Glomerular visceral epithelial cell (primary cell): ENCODE results near the gene VPS51.
A peak's percentile ranks its signal among the peaks of the same experiment; 100 is the strongest.
"Not testable (repeated sequence)": the region's sequence is repeated elsewhere in the genome, so short reads cannot be mapped to it uniquely, and the experiment has no call there.

Source experiments
- DNase-seq: peaks from one replicate; pipeline ENCODE4 v3.0.0-alpha.2; 2016; ENCODE audit errors: extremely low spot score

Gene VPS51

GRCh38 chr11:65118891-65119669 is 23.1 kb downstream of the VPS51 start:
- not testable (repeated sequence) for DNase-seq

- DNase-seq: no peak
Observed at GRCh38 chr11:65119670-65119995, 23.6 kb downstream of the VPS51 start.

DNA sequence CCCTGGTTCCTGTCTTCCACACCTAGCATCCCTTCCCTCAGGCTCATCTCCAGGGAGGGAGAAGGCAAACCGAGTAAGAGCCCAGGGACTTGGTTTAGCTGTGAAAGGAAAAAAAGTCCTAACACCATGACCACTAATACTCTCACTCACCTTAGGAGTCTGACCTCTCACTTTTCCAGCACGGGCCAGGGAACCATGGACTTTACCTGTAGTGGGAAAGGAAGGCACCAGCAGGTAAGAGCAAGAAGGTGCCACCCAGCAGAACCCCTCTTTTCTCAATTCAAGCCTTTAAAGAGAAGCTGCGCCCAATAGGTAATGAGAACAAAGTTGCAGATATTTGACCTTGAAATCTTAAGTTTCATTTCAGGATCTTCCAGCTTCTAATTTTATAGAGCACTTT is 24.8 kb downstream of the VPS51 start:
- DNase-seq: no peak

- no peak for DNase-seq
Observed at GRCh38 chr11:65121447-65121864, 25.4 kb downstream of the VPS51 start.

DNA sequence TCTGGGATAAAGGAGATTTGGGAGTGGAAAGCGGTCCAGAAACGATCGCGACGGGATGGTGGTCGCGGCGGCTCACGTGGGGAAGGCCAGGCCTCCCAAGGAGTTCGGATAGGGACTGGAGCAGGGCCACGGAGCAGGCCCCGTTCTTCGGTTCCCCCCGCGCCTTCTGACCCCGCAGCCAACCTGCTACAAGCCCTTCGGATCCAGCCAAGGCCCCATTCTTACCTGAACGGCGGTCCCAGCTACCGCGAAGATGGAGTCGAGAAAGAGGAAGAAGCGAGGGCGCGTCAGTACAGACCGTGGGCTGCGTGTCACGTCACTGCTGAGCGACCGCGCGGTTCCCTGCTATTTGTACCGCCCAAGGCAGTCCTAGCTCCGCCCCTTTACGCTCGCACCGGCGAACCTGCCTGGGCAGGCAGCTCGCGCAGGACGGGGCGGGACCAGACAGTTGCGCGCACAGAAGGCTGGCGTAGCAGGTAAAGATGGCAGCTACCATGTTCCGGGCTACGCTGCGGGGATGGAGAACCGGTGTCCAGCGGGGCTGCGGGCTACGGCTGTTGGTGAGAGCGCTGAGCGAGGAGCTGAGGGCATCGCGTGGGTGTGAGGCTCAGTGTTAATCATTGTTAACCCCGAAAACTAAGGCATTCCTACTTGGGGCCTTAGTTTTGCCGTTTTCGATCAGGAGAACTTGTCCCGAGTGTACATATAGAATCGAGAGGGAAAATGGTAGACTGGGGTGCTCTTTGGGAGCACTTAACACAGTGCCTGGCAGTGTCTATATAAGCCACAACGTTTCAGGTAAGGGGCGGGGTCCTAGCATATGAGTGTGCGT is 26.1 kb downstream of the VPS51 start, which contains the start of the genes FAU and MRPL49:
TSS of gene FAU (minus strand) at position 270 of the 832 bp plus-strand sequence. CDS start 321 bp downstream, outside the sequence.
TSS of gene MRPL49 (plus strand) at position 457 of the 832 bp plus-strand sequence. CDS start at position 483, 26 bp downstream.
- peak; percentile 96 for DNase-seq

GRCh38 chr11:65124480-65125196 is 28.6 kb downstream of the VPS51 start:
- DNase-seq: no peak

DNA sequence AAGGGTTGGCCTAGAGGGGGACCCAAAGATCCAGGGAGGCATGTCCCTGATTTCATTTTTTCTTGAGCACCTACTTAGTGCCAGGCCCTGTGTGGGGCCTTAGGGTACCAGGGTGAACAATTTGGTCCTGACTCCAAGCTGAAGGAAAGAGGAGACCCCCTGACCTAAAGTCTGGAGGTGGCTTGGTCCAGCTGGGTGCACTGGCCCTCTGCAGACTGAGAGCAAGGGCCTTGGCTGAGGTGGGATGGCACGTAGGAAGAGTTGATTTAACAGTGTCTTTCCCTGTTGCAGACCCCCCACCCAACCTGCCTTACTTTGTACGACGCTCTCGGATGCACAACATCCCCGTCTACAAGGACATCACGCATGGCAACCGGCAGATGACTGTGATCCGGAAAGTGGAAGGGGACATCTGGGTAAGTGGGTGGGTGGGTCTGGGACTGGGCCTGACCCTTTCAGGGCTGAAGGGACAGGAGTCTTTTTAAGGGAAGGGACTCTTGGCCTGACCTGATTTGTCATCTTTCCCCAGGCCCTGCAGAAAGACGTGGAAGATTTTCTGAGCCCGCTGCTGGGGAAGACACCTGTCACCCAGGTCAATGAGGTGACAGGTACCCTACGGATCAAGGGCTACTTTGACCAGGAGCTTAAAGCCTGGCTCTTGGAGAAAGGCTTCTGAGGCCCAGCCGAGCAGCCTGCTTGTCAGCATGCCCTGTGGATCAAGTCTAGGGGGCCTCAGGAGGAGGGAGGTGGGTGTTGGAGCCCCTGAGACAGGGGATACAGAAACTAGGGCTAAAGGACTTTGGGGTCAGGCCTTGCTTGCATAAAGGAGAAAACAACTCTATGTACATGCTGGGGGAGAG is 29.4 kb downstream of the VPS51 start:
- DNase-seq: no peak

- no peak for DNase-seq
Observed at GRCh38 chr11:65126624-65127274, 30.7 kb downstream of the VPS51 start.

- no peak for DNase-seq
Observed at GRCh38 chr11:65127473-65128181, 31.6 kb downstream of the VPS51 start.

- no peak for DNase-seq
Observed at GRCh38 chr11:65128182-65129145, 32.5 kb downstream of the VPS51 start.

GRCh38 chr11:65129649-65130441 is 33.8 kb downstream of the VPS51 start:
- no peak for DNase-seq

GRCh38 chr11:65130631-65131416 is 34.8 kb downstream of the VPS51 start:
- DNase-seq: no peak

- no peak for DNase-seq
Observed at GRCh38 chr11:65131417-65131776, 35.4 kb downstream of the VPS51 start.

DNA sequence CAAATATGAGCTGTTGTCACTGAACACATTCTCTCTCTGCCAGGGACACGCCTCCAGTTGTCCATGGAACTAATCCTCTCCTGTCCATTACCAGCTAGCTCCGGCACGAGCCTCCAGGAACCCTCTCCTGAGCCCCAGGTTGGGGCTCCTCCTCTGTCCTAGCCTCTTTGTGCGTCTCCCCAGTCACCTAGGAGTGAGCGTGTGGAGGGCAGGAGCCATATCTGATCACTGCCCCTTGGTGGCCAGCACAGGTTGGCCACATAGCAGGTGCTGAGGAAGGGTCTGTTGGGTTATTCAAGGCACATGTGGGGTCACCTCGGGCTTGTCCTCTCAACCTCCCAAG is 35.9 kb downstream of the VPS51 start:
- no peak for DNase-seq

GRCh38 chr11:65132238-65132987 is 36.4 kb downstream of the VPS51 start:
- no peak for DNase-seq

DNA sequence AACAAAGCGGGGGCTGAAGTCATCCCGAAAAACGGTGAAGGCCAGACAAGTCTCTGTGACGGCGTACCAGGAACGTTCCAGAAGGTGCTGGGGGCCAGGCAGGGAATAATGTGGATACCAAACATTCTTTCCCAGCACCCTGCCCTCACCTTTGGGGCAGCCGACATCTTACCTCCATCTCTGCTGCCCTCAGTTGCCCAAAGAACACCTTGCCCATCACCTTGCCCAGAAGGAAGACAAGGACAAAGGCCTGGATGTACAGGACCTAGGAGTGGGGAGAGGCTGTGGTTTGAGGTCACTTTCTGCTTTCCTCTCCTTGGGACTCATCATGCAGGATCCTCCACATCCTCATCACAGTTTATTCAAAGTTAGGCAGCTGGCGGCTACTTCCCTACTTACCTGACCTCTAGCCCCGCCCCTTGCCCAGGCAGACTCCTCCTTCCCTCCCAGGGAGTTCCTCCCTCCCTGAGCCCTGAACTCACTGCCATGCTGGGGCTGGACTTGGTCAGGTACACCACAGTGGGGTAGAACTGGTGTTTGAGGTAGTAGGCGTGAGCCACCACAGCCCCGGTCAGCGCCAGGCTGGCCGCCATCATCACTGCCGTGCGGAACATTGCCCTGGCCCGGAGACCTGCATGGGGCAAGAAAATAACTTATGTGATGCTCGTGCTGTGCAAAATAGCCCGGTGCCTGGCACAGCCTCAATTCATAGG is 37.1 kb downstream of the VPS51 start:
- DNase-seq: peak; percentile 48
